GM12891 (cell line): ENCODE data around the gene FILIP1.

ENCODE experiments used
- POLR2A ChIP-seq: IDR thresholded peaks from 2 replicates; pipeline ENCODE4 v1.6.1; 2011; ENCODE audit warnings: low read depth, low read length, control low read depth
- POLR2AphosphoS5 ChIP-seq: IDR thresholded peaks from 2 replicates; pipeline ENCODE4 v1.6.1; 2011; ENCODE audit warnings: low read depth, low read length, control low read depth
- POU2F2 ChIP-seq: IDR thresholded peaks from 2 replicates; pipeline ENCODE4 v1.6.1; 2011; ENCODE audit warnings: low read depth, mild to moderate bottlenecking, control low read depth, low read length, moderate library complexity
- SPI1 ChIP-seq: IDR thresholded peaks from 2 replicates; pipeline ENCODE4 v1.6.1; 2011; ENCODE audit warnings: low read depth, low read length, control low read depth
- TAF1 ChIP-seq: IDR thresholded peaks from 2 replicates; pipeline ENCODE4 v1.6.1; 2011; ENCODE audit warnings: low read depth, low read length, control low read depth

DNA sequence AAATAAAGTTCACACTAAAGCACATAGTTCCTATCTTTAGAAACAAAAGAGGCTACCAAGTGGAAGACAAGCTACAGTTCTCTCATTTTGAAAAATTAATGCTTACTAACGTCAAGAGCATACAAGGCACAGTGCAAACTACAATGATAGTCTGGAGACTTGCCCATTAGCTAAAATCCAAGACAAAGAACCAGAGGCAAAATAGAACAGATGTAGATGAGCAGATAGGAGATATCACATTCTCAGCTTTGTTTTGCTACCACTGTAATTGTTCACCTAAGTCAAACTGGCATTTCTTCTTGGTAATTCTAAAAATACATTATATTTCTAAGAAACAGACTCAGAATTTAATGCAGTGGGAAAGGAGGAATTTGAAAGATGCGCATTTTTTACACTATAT lies 214.2 kb downstream of the FILIP1 start:
- no peak for TF ChIP-seq POLR2A
- TF ChIP-seq POLR2AphosphoS5, result no peak
- TF ChIP-seq TAF1, result no peak
- TF ChIP-seq SPI1, result no peak
- TF ChIP-seq POU2F2, result no peak
